Measurements from ENCODE around the gene CDK17.
A peak's percentile ranks its signal among the peaks of the same experiment; 100 is the strongest.

Gene CDK17

GRCh38 chr12:96261557-96261956, 138.7 kb downstream of the CDK17 start:
- DNase-seq (ENCODE audit: low read depth): no peak

GRCh38 chr12:96260644-96261043, 139.6 kb downstream of the CDK17 start:
- no peak for DNase-seq (ENCODE audit: low read depth)

- DNase-seq (ENCODE audit: low read depth): no peak
Observed at GRCh38 chr12:96260231-96260630, 140.0 kb downstream of the CDK17 start.

GRCh38 chr12:96258104-96258961, 141.9 kb downstream of the CDK17 start:
- DNase-seq (ENCODE audit: low read depth): peak; percentile 82

GRCh38 chr12:96257550-96258103, 142.6 kb downstream of the CDK17 start:
- no peak for DNase-seq (ENCODE audit: low read depth)

GRCh38 chr12:96256672-96257361, 143.4 kb downstream of the CDK17 start:
- DNase-seq (ENCODE audit: low read depth): no peak

- DNase-seq (ENCODE audit: low read depth): peak; percentile 40
Observed at GRCh38 chr12:96255077-96255476, 145.2 kb downstream of the CDK17 start.

GRCh38 chr12:96250119-96250685, 150.0 kb downstream of the CDK17 start:
- DNase-seq (ENCODE audit: low read depth): no peak

GRCh38 chr12:96249196-96250118, 150.8 kb downstream of the CDK17 start:
- no peak for DNase-seq (ENCODE audit: low read depth)

- no peak for DNase-seq (ENCODE audit: low read depth)
Observed at GRCh38 chr12:96248136-96248931, 151.9 kb downstream of the CDK17 start.

GRCh38 chr12:96247563-96247962, 152.7 kb downstream of the CDK17 start:
- DNase-seq (ENCODE audit: low read depth): no peak

- DNase-seq (ENCODE audit: low read depth): no peak
Observed at GRCh38 chr12:96246926-96247505, 153.2 kb downstream of the CDK17 start.

- no peak for DNase-seq (ENCODE audit: low read depth)
Observed at GRCh38 chr12:96244826-96245225, 155.4 kb downstream of the CDK17 start.

- no peak for DNase-seq (ENCODE audit: low read depth)
Observed at GRCh38 chr12:96242597-96242996, 157.6 kb downstream of the CDK17 start.

GRCh38 chr12:96241846-96242256, 158.4 kb downstream of the CDK17 start:
- peak; percentile 94 for DNase-seq (ENCODE audit: low read depth)

GRCh38 chr12:96241431-96241830, 158.8 kb downstream of the CDK17 start:
- DNase-seq (ENCODE audit: low read depth): no peak

- DNase-seq (ENCODE audit: low read depth): peak; percentile 72
Observed at GRCh38 chr12:96240656-96241055, 159.6 kb downstream of the CDK17 start.

GRCh38 chr12:96239711-96240635, 160.3 kb downstream of the CDK17 start:
- DNase-seq (ENCODE audit: low read depth): peak; percentile 82

- no peak for DNase-seq (ENCODE audit: low read depth)
Observed at GRCh38 chr12:96238336-96239047, 161.7 kb downstream of the CDK17 start.
